Stimulated activated CD4-positive, alpha-beta T cell treated with anti-CD3 and anti-CD28 coated beads, Interleukin-2, amount 100 ng/mL, for 24 hours (primary cell): ENCODE results near the gene KRTAP9-4.
"Not testable (repeated sequence)": the region's sequence is repeated elsewhere in the genome, so short reads cannot be mapped to it uniquely, and the experiment has no call there.

ENCODE experiments used
- DNase-seq, 2 donors: peaks; one replicate each; pipeline ENCODE4 v3.0.0-alpha.2; 2020

KRTAP9-4 gene

GRCh38 chr17:41267711-41268110 is 18.2 kb downstream of the KRTAP9-4 start:
- DNase-seq: no peak

- not testable (repeated sequence) for DNase-seq
These were observed 21.8 kb downstream of the KRTAP9-4 start for GRCh38 chr17:41271323-41271722.

- no peak for DNase-seq
These were observed 22.4 kb downstream of the KRTAP9-4 start for GRCh38 chr17:41271858-41272257.

- DNase-seq: not testable (repeated sequence)
These were observed 26.2 kb downstream of the KRTAP9-4 start, which contains the start of gene KRTAP9-7 for GRCh38 chr17:41275648-41276190. TSS of gene KRTAP9-7 (plus strand) at chr17:41275698. CDS start at chr17:41275698, 0 bp downstream.

GRCh38 chr17:41278176-41278955 is 28.9 kb downstream of the KRTAP9-4 start:
- DNase-seq: no peak

GRCh38 chr17:41284043-41284442 is 34.6 kb downstream of the KRTAP9-4 start:
- DNase-seq: no peak

GRCh38 chr17:41284546-41284945 is 35.1 kb downstream of the KRTAP9-4 start:
- no peak for DNase-seq

GRCh38 chr17:41287050-41287449 is 37.6 kb downstream of the KRTAP9-4 start:
- no peak for DNase-seq

GRCh38 chr17:41294016-41294415 is 44.5 kb downstream of the KRTAP9-4 start:
- DNase-seq: no peak

- no peak for DNase-seq
These were observed 47.4 kb downstream of the KRTAP9-4 start for GRCh38 chr17:41296846-41297245.

- no peak for DNase-seq
These were observed 49.1 kb downstream of the KRTAP9-4 start for GRCh38 chr17:41298458-41299135.
